Coronary artery (tissue), 2 donors: ENCODE measurements around the gene SPAG6.
A peak's percentile ranks its signal among the peaks of the same experiment; 100 is the strongest.

ENCODE experiments used
- DNase-seq: peaks from one replicate; pipeline ENCODE4 v3.0.0-alpha.2; 2017; ENCODE audit warnings: low spot score
- H3K27ac ChIP-seq, 2 donors: fragments of 200-600 bp; sonication (generic); one replicate each; pipeline ENCODE4 v1.5.1; 2016 to 2019
- H3K4me3 ChIP-seq: fragments of 200-600 bp; sonication (generic); 2 replicates; pipeline ENCODE4 v1.5.1; 2016; ENCODE audit warnings: mild to moderate bottlenecking, moderate library complexity
- CTCF ChIP-seq: fragments of 200-600 bp; sonication (generic); IDR thresholded peaks from one replicate; pipeline ENCODE4 v1.5.1; 2019; ENCODE audit warnings: antibody characterized with exemption

SPAG6 gene

GRCh38 chr10:22342421-22342820, 2.9 kb upstream of the SPAG6 start:
- no peak for DNase-seq
- H3K27ac ChIP-seq: no peak overlapping the region
- no peak overlapping the region for H3K4me3 ChIP-seq
- TF ChIP-seq CTCF: no peak

- no peak for TF ChIP-seq CTCF
- no peak for DNase-seq
- Histone ChIP-seq H3K4me3 (no peak overlapping the region), H3K27ac (no peak overlapping the region)
Measured at GRCh38 chr10:22343731-22344130, 1.6 kb upstream of the SPAG6 start.

GRCh38 chr10:22344249-22344648, 1.0 kb upstream of the SPAG6 start:
- no peak overlapping the region for H3K4me3 ChIP-seq
- DNase-seq: no peak
- no peak for TF ChIP-seq CTCF
- no peak overlapping the region for H3K27ac ChIP-seq

GRCh38 chr10:22344781-22345300, 455 bp upstream of the SPAG6 start:
- peak overlapping the region; percentile 60 for H3K4me3 ChIP-seq
- no peak overlapping the region for H3K27ac ChIP-seq
- no peak for TF ChIP-seq CTCF
- no peak for DNase-seq

GRCh38 chr10:22346096-22346661, 883 bp downstream of the SPAG6 start:
- H3K4me3 ChIP-seq: no peak overlapping the region
- no peak for TF ChIP-seq CTCF
- DNase-seq: no peak

GRCh38 chr10:22349755-22350154, 4.5 kb downstream of the SPAG6 start:
- Histone ChIP-seq H3K27ac (no peak overlapping the region), H3K4me3 (no peak overlapping the region)
- DNase-seq: no peak
- no peak for TF ChIP-seq CTCF

More at GRCh38 chr10:22346096-22346661, 883 bp downstream of the SPAG6 start:
- H3K27ac ChIP-seq: no peak overlapping the region

- H3K4me3 ChIP-seq: no peak overlapping the region
- TF ChIP-seq CTCF: no peak
- no peak for DNase-seq
- H3K27ac ChIP-seq: no peak overlapping the region
Measured at GRCh38 chr10:22351131-22351703, 5.9 kb downstream of the SPAG6 start.
